MCF 10A (cell line): ENCODE data around the gene TRAF3IP1. TPM values are rescaled to one million over a fixed set of nuclear protein-coding genes. Genes with fewer than 3 reads are reported as not detected.

Experiments used
- BruUV-seq: library from RNA; stranded (reverse); fragments of 400-500 nt; replicated peaks from 2 replicates; lab custom pipeline; 2021; lab: Mats Ljungman, UMichigan
- CTCF ChIA-PET: fragments of 300-600 bp; sonication (Branson Sonifier 250); formaldehyde crosslinking; extraction: SDS; loops from one replicate; lab custom pipeline; 2021; ENCODE audit warnings: antibody characterized with exemption, inconsistent platforms; lab: Yijun Ruan, JAX
- POLR2A ChIA-PET: fragments of 300-600, 350-650 bp; sonication (Branson Sonifier 250); formaldehyde crosslinking; extraction: SDS; loops from one replicate; lab custom pipeline; 2020; ENCODE audit warnings: antibody characterized with exemption, inconsistent platforms; lab: Yijun Ruan, JAX
- DNase-seq: peaks from one replicate; pipeline ENCODE4 v3.0.0-alpha.2; 2018; ENCODE audit not compliant: unreplicated experiment
- H3K27ac Mint-ChIP-seq: one replicate; pipeline ENCODE4 v1.8.0; 2022; ENCODE audit warnings: mild to moderate bottlenecking, low read depth, mixed read lengths; ENCODE audit not compliant: unreplicated experiment
- H3K27me3 Mint-ChIP-seq: one replicate; pipeline ENCODE4 v1.8.0; 2022; ENCODE audit warnings: mixed read lengths; ENCODE audit not compliant: insufficient read depth, unreplicated experiment
- H3K36me3 Mint-ChIP-seq: one replicate; pipeline ENCODE4 v1.8.0; 2022; ENCODE audit warnings: mild to moderate bottlenecking, moderate library complexity, mixed read lengths; ENCODE audit not compliant: insufficient read depth, unreplicated experiment
- H3K4me1 Mint-ChIP-seq: one replicate; pipeline ENCODE4 v1.8.0; 2022; ENCODE audit warnings: mixed read lengths; ENCODE audit not compliant: insufficient read depth, unreplicated experiment
- H3K4me3 Mint-ChIP-seq: one replicate; pipeline ENCODE4 v1.8.0; 2022; ENCODE audit warnings: mild to moderate bottlenecking, moderate library complexity, mixed read lengths; ENCODE audit not compliant: unreplicated experiment
- H3K9me3 Mint-ChIP-seq: one replicate; pipeline ENCODE4 v1.8.0; 2022; ENCODE audit warnings: mixed read lengths; ENCODE audit not compliant: unreplicated experiment
- intact Hi-C: fragments of 100-400 bp; cut with micrococcal nuclease; formaldehyde crosslinking; loops from 2 replicates; pipeline ENCODE4 v1.14.1; 2022
- total RNA-seq: library from RNA; stranded (reverse); gene quantifications from 2 replicates; pipeline ENCODE4 v1.2.3, GENCODE V29; 2022
- TF ChIP-seq, protein P1 (sequence below): fragments of 200-600 bp; IDR thresholded peaks from one replicate; pipeline ENCODE4 v1.8.0; 2022; ENCODE audit warnings: antibody characterized with exemption, mild to moderate bottlenecking; ENCODE audit not compliant: unreplicated experiment

The TRAF3IP1 gene
- total RNA-seq, 1 experiment from 2014 or later: 19.1 TPM

DNA sequence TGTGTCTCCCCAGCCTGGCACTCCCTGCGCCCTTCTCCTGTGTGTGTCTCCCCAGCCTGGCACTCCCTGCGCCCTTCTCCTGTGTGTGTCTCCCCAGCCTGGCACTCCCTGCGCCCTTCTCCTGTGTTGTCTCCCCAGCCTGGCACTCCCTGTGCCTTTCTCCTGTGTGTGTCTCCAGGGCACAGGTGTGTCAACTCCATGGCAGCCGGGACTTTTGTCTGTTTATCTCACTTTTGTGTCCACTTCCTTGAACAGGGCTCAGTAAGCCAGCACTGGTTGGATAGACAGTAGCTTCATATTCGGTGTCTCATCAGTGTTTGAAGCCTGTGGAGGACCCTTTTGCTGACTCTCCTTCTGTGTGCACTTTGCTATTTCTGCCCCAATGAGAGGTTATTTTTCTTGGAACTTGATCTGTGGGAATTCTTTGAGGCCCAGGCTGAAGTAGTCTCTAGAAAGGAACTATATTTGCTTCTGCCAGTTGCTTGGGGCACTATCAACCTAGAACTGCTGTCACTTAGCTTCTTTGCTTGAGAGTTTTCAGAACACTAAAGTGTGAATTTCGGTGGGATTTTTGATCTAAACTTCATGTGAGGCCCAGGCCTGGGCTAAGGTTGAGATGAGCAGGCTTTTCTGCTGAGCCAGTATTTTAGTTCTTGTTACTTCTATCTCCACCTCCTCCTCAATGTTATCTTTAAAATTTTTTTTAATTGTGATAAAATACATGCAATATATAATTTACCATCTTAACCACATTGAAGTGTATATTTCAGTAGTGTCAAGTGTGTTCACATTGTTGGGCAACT lies 98.1 kb downstream of the TRAF3IP1 start:
- TF ChIP-seq, protein P1, sequence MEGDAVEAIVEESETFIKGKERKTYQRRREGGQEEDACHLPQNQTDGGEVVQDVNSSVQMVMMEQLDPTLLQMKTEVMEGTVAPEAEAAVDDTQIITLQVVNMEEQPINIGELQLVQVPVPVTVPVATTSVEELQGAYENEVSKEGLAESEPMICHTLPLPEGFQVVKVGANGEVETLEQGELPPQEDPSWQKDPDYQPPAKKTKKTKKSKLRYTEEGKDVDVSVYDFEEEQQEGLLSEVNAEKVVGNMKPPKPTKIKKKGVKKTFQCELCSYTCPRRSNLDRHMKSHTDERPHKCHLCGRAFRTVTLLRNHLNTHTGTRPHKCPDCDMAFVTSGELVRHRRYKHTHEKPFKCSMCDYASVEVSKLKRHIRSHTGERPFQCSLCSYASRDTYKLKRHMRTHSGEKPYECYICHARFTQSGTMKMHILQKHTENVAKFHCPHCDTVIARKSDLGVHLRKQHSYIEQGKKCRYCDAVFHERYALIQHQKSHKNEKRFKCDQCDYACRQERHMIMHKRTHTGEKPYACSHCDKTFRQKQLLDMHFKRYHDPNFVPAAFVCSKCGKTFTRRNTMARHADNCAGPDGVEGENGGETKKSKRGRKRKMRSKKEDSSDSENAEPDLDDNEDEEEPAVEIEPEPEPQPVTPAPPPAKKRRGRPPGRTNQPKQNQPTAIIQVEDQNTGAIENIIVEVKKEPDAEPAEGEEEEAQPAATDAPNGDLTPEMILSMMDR: no peak
- Mint-ChIP-seq H3K9me3 (peaks cover 13% of the 10 kb centered on the region), H3K4me1 (peaks cover 8% of the 10 kb centered on the region), H3K36me3 (peaks cover 5% of the 10 kb centered on the region), H3K27ac (peak overlapping the region; percentile 65), H3K27me3 (no peaks in the 10 kb centered on the region), H3K4me3 (peak overlapping the region; percentile 17)
- CTCF ChIA-PET: interaction anchor here (0.6 kb wide), 1 partner anchor 47 kb away, joined by 3 read pairs; no protein-coding TSS in a partner anchor
- intact Hi-C loops: no loop called here
- POLR2A ChIA-PET: interaction anchor here (0.7 to 0.9 kb wide), 3 partner anchors 9 to 23 kb away, joined by 3 to 5 read pairs (median 4); no protein-coding TSS in a partner anchor
- no peak for DNase-seq
- no TSS peak for BruUV-seq

DNA sequence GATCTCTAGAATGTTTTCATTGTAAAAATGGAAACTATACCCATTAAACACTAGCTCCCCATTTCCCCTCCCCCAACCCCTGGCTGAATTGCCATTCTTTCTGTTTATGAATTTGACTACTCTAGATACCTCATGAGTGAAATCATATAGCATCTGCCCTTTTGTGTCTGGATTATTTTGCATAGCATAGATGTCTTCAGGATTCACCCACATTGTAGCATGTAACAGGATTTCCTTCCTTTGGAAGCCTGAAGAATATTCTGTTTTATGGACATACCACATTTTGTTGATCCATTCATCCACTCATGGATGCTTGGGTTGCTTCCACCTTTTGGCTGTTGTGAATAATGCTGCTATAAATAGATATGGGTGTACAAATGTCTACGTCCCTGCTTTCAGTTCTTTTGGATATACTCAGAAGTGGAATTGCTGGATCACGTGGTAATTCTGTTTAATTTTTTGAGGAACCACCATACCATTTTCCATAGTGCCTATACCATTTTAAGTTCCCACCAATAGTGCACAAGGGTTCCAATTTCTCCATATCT lies 98.8 kb downstream of the TRAF3IP1 start:
- TF ChIP-seq, protein P1: no peak
- intact Hi-C loops: no loop called here

DNA sequence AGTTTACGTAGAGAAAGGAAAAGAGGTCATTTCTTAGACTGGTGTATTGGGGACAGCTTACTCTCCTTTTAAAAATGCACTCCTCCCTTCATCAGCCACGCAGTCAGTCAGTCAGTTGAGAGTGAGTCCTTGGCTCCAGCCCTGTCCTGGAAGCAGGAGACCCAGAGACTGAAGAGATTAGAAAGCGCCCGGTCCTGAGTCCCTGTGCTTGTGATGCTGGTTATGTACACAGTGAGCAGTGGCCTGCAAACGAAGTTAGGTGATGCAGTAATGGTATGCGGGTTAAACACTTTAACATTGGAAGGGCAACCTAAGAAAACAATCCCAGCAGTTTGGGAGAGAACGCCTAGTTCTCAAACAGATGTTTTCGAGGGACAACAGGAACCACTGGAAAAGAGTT lies 100.1 kb downstream of the TRAF3IP1 start:
- intact Hi-C loops: no loop called here
- Mint-ChIP-seq H3K4me1 (peaks cover 8% of the 10 kb centered on the region), H3K9me3 (peaks cover 13% of the 10 kb centered on the region), H3K4me3 (no peak overlapping the region), H3K27ac (no peak overlapping the region), H3K36me3 (peaks cover 5% of the 10 kb centered on the region), H3K27me3 (no peaks in the 10 kb centered on the region)
- ChIA-PET CTCF (no interaction called here), POLR2A (interaction anchor here (0.6 kb wide), 1 partner anchor 16 kb away, joined by 6 read pairs; no protein-coding TSS in a partner anchor)
- no peak for DNase-seq
- BruUV-seq: no TSS peak
- TF ChIP-seq, protein P1: no peak

More for the DNA sequence above, 98.8 kb downstream of the TRAF3IP1 start:
- Mint-ChIP-seq H3K27me3 (no peaks in the 10 kb centered on the region), H3K4me1 (peaks cover 8% of the 10 kb centered on the region), H3K27ac (no peak overlapping the region), H3K36me3 (peaks cover 5% of the 10 kb centered on the region), H3K4me3 (no peak overlapping the region), H3K9me3 (peaks cover 13% of the 10 kb centered on the region)
- POLR2A ChIA-PET: no interaction called here
- CTCF ChIA-PET: no interaction called here
- BruUV-seq: no TSS peak
- DNase-seq: no peak

DNA sequence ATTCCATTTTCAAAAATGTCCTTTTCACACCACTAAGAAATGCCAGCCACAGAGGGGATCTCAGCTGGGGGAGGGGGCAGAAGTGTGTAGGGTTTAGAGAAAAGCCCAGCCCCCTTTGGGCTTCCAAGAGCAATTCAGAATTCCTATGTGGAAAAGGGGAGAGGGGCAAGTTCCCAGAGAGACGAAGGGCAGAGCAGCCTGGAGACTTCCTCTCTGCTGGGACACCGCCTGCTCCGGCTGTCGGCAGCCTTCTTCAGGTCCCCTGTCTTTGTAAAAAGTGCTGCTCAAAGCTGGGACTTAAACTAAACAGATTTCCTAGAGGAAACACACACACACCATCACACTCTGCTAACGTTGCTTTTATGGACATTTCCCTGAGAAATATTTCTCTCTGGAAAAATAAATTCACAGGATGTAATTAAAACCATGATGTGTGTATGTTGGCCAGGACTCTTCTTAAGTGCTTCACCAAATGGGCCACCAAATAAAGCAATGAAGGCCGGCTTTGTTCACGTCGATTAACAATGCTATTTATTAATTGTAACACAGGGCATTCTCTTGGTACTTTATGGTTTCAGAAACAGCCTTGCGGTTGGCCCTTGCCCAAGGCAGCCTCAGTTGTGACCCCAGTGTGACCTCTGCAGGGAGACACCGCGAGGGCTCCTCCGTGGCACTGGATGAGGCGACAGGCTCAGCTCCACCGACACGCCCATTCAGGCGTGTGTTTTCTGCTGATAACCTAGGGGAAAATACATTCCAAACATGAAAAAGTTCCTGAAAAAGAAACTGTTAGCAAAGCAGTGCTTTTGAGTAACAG lies 100.8 kb downstream of the TRAF3IP1 start:
- H3K4me3 Mint-ChIP-seq: no peak overlapping the region
- peaks cover 9% of the 10 kb centered on the region for H3K9me3 Mint-ChIP-seq
- no peak for DNase-seq
- BruUV-seq: no TSS peak
- H3K27ac Mint-ChIP-seq: no peak overlapping the region
- peaks cover 9% of the 10 kb centered on the region for H3K4me1 Mint-ChIP-seq
- intact Hi-C loops: no loop called here
- CTCF ChIA-PET: no interaction called here
- TF ChIP-seq, protein P1: no peak
- H3K36me3 Mint-ChIP-seq: peaks cover 5% of the 10 kb centered on the region
- POLR2A ChIA-PET: no interaction called here
- no peaks in the 10 kb centered on the region for H3K27me3 Mint-ChIP-seq
